ENCODE results near the gene AMPD3.

The AMPD3 gene

DNA sequence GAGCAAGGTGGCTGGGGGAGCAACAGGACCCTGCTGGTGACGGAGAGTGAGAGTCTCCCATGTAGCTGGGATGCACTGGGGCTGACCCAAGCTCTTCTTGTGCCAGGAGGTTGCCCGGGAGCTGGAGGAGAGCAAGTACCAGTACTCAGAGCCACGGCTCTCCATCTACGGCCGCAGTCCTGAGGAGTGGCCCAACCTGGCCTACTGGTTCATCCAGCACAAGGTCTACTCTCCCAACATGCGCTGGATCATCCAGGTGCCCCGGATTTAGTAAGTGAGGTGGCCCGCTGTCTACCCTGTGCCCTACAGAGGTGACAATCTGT lies 40.4 kb downstream of the AMPD3 start:
- no peak for DNase-seq (ENCODE audit: low read depth)
- TF ChIP-seq, protein P1, sequence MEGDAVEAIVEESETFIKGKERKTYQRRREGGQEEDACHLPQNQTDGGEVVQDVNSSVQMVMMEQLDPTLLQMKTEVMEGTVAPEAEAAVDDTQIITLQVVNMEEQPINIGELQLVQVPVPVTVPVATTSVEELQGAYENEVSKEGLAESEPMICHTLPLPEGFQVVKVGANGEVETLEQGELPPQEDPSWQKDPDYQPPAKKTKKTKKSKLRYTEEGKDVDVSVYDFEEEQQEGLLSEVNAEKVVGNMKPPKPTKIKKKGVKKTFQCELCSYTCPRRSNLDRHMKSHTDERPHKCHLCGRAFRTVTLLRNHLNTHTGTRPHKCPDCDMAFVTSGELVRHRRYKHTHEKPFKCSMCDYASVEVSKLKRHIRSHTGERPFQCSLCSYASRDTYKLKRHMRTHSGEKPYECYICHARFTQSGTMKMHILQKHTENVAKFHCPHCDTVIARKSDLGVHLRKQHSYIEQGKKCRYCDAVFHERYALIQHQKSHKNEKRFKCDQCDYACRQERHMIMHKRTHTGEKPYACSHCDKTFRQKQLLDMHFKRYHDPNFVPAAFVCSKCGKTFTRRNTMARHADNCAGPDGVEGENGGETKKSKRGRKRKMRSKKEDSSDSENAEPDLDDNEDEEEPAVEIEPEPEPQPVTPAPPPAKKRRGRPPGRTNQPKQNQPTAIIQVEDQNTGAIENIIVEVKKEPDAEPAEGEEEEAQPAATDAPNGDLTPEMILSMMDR (conservative IDR thresholded peaks at IDR 0.05; ENCODE audit: low read depth, low read length): no peak

DNA sequence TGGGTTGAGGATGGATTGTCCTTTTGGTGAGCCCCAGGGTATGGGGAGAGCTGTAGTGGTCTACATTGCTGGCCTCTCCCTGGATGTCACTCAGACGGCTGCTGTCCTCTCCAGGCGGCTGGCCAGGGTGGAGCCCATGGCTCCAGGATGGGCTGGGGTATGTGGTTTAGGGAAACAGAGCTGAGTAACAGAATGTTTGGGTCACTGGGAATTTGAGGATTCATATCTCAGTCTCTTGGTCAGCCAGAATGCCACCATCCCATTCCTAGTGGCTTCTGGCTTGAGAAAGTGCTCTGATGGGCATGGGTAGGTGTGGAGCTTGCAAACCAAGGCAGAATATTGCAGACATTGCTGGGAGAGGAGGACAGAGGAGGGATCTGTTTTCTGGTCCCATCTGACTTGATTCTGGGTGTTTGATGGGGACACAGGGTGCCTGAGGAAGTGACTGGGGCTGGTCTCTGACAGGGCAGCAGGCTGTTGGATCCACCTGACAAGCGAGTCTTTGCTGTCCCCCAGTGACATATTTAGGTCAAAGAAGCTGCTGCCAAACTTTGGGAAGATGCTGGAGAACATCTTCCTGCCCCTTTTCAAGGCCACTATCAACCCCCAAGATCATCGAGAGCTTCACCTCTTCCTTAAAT lies 41.4 kb downstream of the AMPD3 start:
- TF ChIP-seq, protein P1 (conservative IDR thresholded peaks at IDR 0.05; ENCODE audit: low read depth, low read length): no peak
- H3K4me3 ChIP-seq (ENCODE audit: low read depth, low read length): no peak overlapping the region
- DNase-seq (ENCODE audit: low read depth): no peak

More for the DNA sequence above, 40.4 kb downstream of the AMPD3 start:
- H3K4me3 ChIP-seq (ENCODE audit: low read depth, low read length): no peak overlapping the region

DNA sequence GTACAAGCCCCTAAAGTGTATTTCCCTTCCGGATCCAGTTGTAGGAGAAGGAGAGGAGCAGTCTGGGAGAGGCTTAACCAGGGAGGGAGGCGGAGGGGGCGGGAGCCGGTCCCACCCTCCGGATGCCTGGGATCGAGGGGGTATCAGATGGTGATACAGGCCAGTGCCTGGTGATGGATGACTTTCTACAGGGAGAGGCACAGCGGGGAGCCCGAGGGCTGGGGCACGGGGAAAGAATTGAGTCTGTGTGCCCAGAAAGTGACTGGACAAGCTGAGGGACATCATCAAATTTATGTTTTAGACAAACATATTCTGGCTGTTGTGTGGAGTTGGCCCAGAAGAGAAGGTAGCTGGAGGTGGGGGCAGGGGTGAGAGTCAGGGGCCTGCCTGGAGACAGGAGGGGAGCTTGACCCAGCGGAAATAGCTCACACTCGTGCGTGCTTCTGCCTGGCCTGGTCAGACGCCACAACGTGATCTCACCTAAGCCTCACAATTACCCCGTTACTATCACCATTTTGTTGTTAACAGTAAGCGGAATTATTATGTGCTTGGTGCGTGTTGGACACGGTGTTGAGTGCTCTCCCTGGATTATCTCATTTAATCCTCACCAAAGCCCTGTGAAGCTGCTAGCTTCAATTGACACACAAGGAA lies 42.4 kb downstream of the AMPD3 start:
- no peak overlapping the region for H3K4me3 ChIP-seq (ENCODE audit: low read depth, low read length)
- TF ChIP-seq, protein P1 (conservative IDR thresholded peaks at IDR 0.05; ENCODE audit: low read depth, low read length): no peak
- no peak for DNase-seq (ENCODE audit: low read depth)

DNA sequence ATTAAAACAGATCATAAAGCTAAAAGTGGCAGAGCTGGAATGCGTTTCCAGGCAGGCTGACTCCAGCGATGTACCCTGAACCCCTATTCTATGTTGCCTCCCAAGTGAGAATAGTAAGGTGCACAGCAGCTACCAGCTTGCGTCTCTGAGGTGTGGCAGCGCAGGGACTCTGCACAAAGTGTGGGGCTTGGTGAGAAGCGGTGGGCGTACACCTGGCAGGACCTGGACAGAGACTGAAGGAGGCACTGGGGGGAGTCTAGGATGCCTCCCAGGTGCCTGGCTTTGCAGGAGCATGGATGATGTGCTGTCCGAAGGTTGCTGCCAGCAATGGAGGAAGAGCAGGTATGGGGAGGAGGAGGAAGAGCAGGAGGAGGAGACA lies 42.9 kb downstream of the AMPD3 start:
- no peak for DNase-seq (ENCODE audit: low read depth)
- TF ChIP-seq, protein P1 (conservative IDR thresholded peaks at IDR 0.05; ENCODE audit: low read depth, low read length): no peak

DNA sequence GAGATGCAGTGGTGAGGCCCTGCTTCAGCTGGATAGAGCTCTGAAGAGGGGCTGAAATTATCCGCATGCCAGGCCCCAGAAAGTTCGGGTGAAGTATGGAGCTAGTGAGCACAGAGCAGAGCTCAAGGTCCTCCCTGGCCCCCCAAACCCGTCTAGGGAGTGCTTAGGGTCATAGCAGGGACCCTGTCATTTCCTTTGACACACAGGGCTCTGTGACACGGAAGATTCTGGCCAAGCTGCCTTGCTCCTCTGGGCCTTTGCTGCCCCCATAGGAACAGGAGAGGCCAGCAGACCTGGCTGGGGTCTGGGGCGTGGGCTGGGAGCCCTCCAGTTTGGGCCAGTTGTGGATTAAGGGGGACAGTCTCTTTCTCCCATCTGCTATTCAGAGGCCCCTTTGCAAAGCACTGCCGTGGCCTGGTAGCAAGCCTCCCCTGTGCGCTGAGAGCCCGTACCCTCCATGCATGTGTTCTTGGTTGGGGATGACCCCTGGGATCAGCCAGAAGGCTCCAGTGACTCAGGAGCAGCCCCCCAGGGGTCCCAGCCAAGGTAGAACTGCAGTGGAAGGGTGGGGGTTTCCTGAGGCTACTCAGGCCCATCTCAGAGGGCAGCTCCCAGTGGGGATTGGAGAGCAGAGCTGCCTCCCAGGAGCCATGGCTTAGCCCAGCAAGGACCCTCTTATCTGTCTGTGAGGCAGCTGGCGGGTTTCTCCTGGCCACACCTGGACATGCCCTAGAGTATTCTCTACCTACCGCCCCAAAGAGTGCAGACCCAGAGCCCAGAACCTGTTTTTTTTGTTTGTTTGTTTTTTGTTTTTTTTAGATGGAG lies 43.6 kb downstream of the AMPD3 start:
- TF ChIP-seq, protein P1 (conservative IDR thresholded peaks at IDR 0.05; ENCODE audit: low read depth, low read length): no peak
- H3K4me3 ChIP-seq (ENCODE audit: low read depth, low read length): no peak overlapping the region
- no peak for DNase-seq (ENCODE audit: low read depth)

More for the DNA sequence above, 42.9 kb downstream of the AMPD3 start:
- H3K4me3 ChIP-seq (ENCODE audit: low read depth, low read length): no peak overlapping the region

DNA sequence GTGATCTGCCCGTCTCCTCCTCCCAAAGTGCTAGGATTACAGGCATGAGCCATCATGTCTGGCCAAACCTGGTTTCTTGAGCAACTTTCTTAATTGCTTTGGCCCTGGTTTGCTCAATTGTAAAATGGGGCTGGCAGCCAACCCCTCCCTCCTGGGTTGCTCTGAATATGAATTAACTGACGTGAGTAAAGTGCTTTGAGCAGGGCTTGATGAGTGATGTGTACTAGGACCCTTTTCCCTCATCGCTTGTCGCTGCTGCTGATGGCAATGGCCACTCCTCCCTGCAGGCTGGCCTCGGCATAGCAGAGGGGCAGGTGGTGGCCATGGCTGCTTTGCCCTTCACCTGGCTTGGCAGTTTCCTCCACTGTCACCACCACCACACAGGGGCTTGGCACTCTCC lies 44.4 kb downstream of the AMPD3 start:
- no peak for DNase-seq (ENCODE audit: low read depth)
- H3K4me3 ChIP-seq (ENCODE audit: low read depth, low read length): no peak overlapping the region
- TF ChIP-seq, protein P1 (conservative IDR thresholded peaks at IDR 0.05; ENCODE audit: low read depth, low read length): no peak
